Stimulated activated CD4-positive, alpha-beta T cell treated with anti-CD3 and anti-CD28 coated beads, Interleukin-4, amount 100 ng/mL, for 48 hours (primary cell): Measurements from ENCODE around the gene POLR2M.

Experiments used
- DNase-seq, 2 donors: peaks; one replicate each; pipeline ENCODE4 v3.0.0-alpha.2; 2020; ENCODE audit warnings: low read depth in 2 of 2

The POLR2M gene

GRCh38 chr15:57691082-57691481 is 15.4 kb upstream of the POLR2M start:
- no peak for DNase-seq

DNA sequence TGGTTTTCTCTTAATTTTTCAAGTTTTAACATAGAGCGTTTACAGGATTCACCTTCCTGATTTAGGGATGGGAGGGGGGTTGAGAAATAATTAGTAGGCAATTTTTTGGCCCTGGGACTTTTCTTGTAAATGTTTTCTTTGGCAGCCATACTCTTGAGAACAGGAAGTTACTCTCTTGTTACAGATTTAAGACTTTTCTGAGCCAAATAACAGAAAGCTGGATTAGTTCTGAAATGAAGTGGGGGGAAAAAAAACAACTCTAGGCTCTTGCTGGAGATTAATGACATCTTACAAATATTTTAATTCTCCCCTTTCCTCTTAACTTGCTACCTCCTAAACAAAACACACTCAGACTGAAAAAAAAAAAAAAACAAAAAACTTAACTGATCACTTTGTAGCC is 13.8 kb upstream of the POLR2M start:
- DNase-seq = no peak

- no peak for DNase-seq
These were observed 12.2 kb upstream of the POLR2M start for GRCh38 chr15:57694279-57694678.

GRCh38 chr15:57696146-57696545 is 10.4 kb upstream of the POLR2M start:
- DNase-seq = no peak

DNA sequence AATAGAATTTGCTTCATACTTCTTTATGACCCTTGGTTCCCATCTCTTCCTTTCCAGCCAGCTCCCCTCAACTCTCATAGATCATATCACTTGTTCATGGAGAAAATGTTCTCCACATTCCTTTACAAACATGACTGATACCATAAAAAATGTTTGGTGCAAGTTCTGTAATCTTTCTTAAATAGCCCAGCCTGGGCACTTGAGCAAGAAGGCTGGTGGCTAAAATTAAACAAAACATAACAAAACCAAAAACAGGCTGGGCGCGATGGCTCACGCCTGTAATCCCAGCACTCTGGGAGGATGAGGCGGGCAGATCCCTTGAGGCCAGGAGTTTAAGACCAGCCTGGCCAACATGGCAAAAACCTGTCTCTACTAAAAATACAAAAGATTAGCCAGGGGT is 8.9 kb upstream of the POLR2M start:
- DNase-seq = no peak

- no peak for DNase-seq
These were observed 8.3 kb upstream of the POLR2M start for GRCh38 chr15:57698243-57698642.

GRCh38 chr15:57698991-57699390 is 7.5 kb upstream of the POLR2M start:
- DNase-seq = no peak

DNA sequence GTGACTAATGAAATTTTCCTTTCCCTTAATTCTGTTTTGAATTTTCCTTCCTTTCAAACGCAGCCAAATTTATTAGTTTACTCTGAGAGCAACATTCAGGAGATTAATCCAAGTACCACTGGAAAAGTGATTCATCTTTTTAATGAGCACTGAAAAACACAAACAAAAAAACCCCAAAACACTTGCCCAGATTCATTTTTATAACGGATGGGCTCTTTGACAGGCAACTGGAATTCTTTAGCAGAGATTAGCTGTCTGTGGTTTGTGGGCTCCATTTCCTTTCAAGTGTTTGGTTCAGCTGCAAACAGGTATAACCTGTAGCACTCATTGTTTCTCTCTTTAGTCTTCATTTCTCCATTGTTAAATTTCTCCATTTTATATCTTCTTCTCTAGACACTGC is 3.1 kb upstream of the POLR2M start:
- DNase-seq = no peak

GRCh38 chr15:57704441-57704840 is 2.1 kb upstream of the POLR2M start:
- DNase-seq = no peak

DNA sequence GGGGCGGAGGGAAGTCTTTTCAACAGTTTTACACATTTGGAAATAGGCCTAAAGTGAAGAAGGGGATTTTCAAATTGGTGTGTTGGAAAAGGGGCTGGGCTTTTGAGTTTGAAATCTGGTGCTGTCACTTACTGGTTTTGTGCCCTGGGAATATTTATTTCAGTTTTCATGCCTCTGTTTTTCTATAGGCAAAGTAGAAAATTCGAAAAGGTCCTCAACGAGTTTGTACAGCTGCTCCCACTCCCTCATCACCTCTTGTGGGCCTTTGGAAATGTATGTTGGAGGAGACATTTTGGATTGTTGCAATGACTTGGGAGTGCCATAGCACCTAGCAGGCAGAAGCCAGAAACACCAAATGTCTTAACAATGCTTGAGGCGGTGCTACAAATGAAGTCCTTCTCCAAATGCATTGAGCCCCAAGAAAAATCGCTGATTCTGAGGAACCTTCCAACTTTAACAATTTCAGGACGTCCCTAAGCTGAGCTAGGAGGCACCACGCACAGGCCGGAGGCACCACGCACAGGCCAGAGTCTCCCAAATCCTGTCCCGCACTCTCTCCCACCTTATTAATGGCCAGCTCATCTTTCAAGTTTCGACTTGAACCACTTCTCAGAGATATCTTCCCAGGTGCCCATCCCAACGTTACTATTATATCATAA is 639 bp upstream of the POLR2M start:
- no peak for DNase-seq

DNA sequence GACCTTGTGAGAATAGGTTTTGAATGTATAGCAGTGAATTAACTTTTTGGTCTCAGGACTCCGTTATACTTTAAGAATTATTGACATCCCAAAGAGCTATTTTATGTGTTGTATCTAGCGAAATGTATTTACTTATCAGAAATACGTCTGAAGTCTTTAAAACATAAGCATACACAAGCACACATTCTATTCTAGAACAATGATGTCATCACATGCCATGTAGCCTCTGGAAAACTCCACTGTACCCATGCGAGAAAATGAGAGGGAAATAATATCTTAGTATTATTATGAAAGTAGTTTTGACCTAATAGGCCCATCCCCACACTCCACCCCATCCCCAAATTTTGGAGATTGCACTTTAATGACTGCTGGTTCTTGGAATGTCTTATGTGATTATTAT is 1.5 kb downstream of the POLR2M start:
- no peak for DNase-seq

GRCh38 chr15:57718309-57718708 is 11.8 kb downstream of the POLR2M start:
- DNase-seq = no peak

DNA sequence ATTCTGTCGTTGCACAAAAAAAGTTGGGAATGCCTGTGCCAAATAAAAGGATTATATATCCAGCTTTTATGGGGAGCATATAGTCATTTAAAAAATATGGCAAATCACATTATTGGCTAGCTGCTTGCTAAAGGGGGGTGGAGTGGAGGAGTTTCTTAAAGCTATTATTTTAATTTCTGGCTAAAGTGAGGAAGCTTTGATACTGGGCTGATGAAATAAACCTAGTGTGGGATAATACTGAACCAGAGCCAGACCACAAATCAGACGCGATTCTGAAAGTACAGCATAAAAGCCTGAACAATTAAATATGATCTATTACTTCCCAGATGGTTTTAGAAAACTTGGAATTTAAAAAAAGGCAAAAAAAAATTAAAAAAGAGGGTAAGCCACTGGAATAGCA is 14.4 kb downstream of the POLR2M start:
- DNase-seq = no peak

DNA sequence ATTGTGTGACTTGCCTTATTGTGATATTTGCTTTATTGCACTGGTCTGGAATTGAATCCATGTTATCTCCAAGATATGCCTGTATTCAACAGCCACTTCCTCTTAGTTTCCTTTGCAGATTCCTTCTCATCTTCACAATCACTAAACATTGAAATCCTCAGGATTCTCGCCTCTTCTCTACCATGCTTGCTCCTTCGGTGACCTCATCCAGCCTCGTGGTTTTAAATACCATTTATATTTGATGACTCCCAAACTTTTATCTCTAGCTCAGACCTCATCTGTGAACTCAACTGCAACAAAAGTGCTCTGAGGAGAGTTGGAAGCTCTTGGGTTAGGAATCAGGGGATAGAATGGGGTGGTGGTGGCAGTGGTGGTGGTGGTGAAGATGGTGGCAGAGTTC is 19.9 kb downstream of the POLR2M start:
- no peak for DNase-seq

- no peak for DNase-seq
These were observed 20.5 kb downstream of the POLR2M start for GRCh38 chr15:57727031-57727430.

DNA sequence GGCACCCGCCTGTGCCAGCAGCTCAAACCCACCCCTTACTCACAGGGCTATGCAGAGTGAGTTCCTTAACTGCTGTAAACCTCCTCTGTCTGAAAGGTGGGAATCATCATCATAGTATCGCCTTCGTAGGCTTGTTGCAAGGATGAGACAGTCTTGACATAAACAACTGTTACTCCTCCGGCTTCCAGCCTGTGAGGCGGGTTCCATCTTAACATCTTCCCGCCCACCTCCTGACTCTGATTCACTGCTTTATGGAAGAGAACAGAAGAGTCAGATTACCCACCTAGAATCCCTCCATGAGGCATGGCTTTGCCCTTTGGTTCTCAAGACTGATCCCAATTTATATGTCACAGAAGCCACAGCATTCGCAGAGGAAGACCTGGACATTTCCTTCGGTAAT is 21.9 kb downstream of the POLR2M start:
- no peak for DNase-seq

- no peak for DNase-seq
These were observed 24.4 kb downstream of the POLR2M start for GRCh38 chr15:57730876-57731275.

GRCh38 chr15:57731530-57732103 is 25.1 kb downstream of the POLR2M start:
- no peak for DNase-seq

GRCh38 chr15:57732526-57733331 is 26.2 kb downstream of the POLR2M start:
- DNase-seq = peak; percentile 16 to 37

GRCh38 chr15:57734860-57735259 is 28.3 kb downstream of the POLR2M start:
- DNase-seq = no peak

DNA sequence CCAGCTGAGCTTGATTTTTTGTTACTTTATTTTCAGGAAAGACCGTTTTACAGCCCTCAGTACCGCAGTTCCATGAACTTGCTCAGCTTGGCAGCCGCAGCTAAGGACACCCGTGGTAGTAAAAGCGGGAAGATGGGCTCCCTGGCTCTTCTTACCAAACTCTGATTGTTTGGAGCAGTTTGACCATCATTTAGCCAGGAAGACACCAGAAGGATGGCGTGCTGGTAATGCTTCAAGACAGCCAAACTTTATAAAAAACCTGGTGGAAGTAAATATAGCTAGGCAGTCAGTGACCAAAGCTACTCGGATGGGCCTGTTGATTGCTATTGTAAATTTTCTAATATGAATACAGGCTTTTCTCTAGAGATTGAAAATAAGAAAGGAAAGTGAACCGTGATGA is 28.9 kb downstream of the POLR2M start:
- DNase-seq = no peak

DNA sequence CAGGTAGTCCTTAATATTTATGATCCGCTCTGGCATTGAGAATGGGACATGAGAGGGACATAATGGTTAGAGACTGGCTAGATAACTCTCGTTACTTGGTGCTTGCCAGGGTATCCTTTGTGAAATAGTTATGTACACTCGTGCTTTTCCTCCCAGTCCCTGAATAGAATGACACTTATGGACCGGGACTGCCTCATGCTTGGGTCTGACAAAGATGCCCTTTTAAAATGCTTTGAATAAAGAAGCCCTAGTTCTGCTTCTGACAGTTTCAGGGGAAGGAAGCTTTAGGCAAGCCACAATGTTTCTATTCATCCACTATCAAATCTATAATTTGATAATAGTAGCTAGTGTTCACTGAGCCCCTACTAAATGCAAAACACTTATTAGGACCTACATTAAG is 29.4 kb downstream of the POLR2M start:
- no peak for DNase-seq

DNA sequence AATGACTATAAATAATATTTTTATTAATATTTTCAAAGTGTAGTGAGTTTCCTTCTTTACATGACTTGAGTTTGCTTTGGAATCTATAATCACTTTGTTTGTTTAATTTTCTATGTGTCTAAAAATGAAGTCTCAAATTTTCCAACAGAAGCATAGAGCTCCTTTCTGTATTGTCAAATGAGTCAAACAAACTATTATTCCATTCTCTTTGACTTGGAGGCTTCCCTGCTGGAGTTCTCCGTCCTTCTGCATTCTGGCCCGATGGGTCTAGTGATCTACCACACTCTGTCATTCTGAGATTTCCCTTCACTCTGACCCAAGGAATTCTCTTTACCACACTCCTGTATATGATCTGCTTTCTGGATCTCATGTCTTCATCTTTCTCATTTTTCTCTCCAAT is 30.1 kb downstream of the POLR2M start:
- DNase-seq = no peak
